Measurements from ENCODE around the gene UBALD1. TPM values are rescaled to one million over a fixed set of nuclear protein-coding genes. Genes with fewer than 3 reads are reported as not detected.

The UBALD1 gene
- total RNA-seq, 4 donors from 2014 or later: 2.8 to 31.1 (median 23.5) TPM; not detected in 1

- no peaks in the 10 kb centered on the region for H3K9me3 ChIP-seq
- H3K27me3 ChIP-seq: no peaks in the 10 kb centered on the region
- DNase-seq: no peak
- no peak overlapping the region for H3K27ac ChIP-seq
- intact Hi-C loops (cut with DNase I; ENCODE audit: low total_unique reads): no loop called here
- no peak for TF ChIP-seq POLR2A (IDR thresholded peaks at IDR 0.05)
- no peak for TF ChIP-seq CTCF (IDR thresholded peaks at IDR 0.05)
- H3K4me3 ChIP-seq: no peak overlapping the region
- H3K4me1 ChIP-seq: no peaks in the 10 kb centered on the region
- no peaks in the 10 kb centered on the region for H3K36me3 ChIP-seq
Observed at GRCh38 chr16:4591191-4591590, 23.5 kb downstream of the UBALD1 start.

GRCh38 chr16:4588961-4589360, 25.7 kb downstream of the UBALD1 start:
- Histone ChIP-seq H3K27ac (no peak overlapping the region), H3K4me1 (no peaks in the 10 kb centered on the region), H3K4me3 (no peak overlapping the region), H3K9me3 (no peaks in the 10 kb centered on the region), H3K36me3 (no peaks in the 10 kb centered on the region), H3K27me3 (no peaks in the 10 kb centered on the region)
- TF ChIP-seq CTCF (IDR thresholded peaks at IDR 0.05) (no peak), POLR2A (IDR thresholded peaks at IDR 0.05) (no peak)
- intact Hi-C loops (cut with DNase I; ENCODE audit: low total_unique reads): no loop called here
- DNase-seq: no peak

- Histone ChIP-seq H3K4me3 (no peak overlapping the region), H3K36me3 (no peaks in the 10 kb centered on the region), H3K4me1 (no peaks in the 10 kb centered on the region), H3K9me3 (no peaks in the 10 kb centered on the region), H3K27me3 (no peaks in the 10 kb centered on the region), H3K27ac (no peak overlapping the region)
- no peak for DNase-seq
- intact Hi-C loops (cut with DNase I; ENCODE audit: low total_unique reads): no loop called here
- TF ChIP-seq CTCF (IDR thresholded peaks at IDR 0.05): no peak
- TF ChIP-seq POLR2A (IDR thresholded peaks at IDR 0.05): no peak
Observed at GRCh38 chr16:4588386-4588785, 26.3 kb downstream of the UBALD1 start.

- DNase-seq: no peak
- TF ChIP-seq CTCF (IDR thresholded peaks at IDR 0.05) (no peak), POLR2A (IDR thresholded peaks at IDR 0.05) (no peak)
- intact Hi-C loops (cut with DNase I; ENCODE audit: low total_unique reads): no loop called here
- Histone ChIP-seq H3K36me3 (no peaks in the 10 kb centered on the region), H3K4me1 (no peaks in the 10 kb centered on the region), H3K4me3 (no peak overlapping the region), H3K27ac (no peak overlapping the region), H3K27me3 (no peaks in the 10 kb centered on the region), H3K9me3 (no peaks in the 10 kb centered on the region)
Observed at GRCh38 chr16:4586291-4586690, 28.4 kb downstream of the UBALD1 start.

GRCh38 chr16:4583906-4584305, 30.8 kb downstream of the UBALD1 start:
- H3K27ac ChIP-seq: no peak overlapping the region
- DNase-seq: no peak
- no peaks in the 10 kb centered on the region for H3K4me1 ChIP-seq
- H3K36me3 ChIP-seq: no peaks in the 10 kb centered on the region
- H3K4me3 ChIP-seq: no peak overlapping the region
- intact Hi-C loops (cut with DNase I; ENCODE audit: low total_unique reads): no loop called here
- H3K9me3 ChIP-seq: no peaks in the 10 kb centered on the region
- H3K27me3 ChIP-seq: no peaks in the 10 kb centered on the region
- no peak for TF ChIP-seq CTCF (IDR thresholded peaks at IDR 0.05)
- TF ChIP-seq POLR2A (IDR thresholded peaks at IDR 0.05): no peak
